ENCODE results near the gene CMTM8. TPM values are rescaled to one million over a fixed set of nuclear protein-coding genes. Genes with fewer than 3 reads are reported as not detected.

Gene CMTM8
- polyA plus RNA-seq, 4 donors = 9.9 to 13.8 (median 10.1) TPM

DNA sequence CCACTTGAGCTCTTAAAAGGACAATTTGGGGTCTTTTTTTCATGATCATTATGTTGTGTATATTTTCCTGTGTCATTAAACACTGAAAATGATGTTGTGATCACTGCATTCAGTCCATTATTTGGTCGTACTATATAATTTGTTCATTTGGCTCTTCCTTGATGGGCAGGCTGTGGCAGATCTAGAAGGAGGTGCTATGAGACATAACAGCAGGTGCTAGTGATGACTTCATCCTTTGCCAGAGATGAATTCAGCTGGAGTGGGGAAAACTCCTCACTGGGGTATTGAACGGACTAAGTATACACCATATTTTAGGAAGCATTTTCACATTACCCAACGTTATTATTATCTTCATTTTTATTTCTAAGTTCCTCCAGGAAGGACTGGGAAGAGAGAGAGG, 165.2 kb downstream of the CMTM8 start:
- DNase-seq (ENCODE audit: low read depth in 4 of 4, low spot score in 2 of 4) = no peak

- DNase-seq (ENCODE audit: low read depth in 4 of 4, low spot score in 2 of 4) = no peak
Measured at GRCh38 chr3:32404714-32405113, 166.2 kb downstream of the CMTM8 start.

GRCh38 chr3:32405155-32405554, 166.7 kb downstream of the CMTM8 start:
- DNase-seq (ENCODE audit: low read depth in 4 of 4, low spot score in 2 of 4) = no peak

GRCh38 chr3:32405711-32406323, 167.3 kb downstream of the CMTM8 start:
- DNase-seq (ENCODE audit: low read depth in 4 of 4, low spot score in 2 of 4) = no peak

DNA sequence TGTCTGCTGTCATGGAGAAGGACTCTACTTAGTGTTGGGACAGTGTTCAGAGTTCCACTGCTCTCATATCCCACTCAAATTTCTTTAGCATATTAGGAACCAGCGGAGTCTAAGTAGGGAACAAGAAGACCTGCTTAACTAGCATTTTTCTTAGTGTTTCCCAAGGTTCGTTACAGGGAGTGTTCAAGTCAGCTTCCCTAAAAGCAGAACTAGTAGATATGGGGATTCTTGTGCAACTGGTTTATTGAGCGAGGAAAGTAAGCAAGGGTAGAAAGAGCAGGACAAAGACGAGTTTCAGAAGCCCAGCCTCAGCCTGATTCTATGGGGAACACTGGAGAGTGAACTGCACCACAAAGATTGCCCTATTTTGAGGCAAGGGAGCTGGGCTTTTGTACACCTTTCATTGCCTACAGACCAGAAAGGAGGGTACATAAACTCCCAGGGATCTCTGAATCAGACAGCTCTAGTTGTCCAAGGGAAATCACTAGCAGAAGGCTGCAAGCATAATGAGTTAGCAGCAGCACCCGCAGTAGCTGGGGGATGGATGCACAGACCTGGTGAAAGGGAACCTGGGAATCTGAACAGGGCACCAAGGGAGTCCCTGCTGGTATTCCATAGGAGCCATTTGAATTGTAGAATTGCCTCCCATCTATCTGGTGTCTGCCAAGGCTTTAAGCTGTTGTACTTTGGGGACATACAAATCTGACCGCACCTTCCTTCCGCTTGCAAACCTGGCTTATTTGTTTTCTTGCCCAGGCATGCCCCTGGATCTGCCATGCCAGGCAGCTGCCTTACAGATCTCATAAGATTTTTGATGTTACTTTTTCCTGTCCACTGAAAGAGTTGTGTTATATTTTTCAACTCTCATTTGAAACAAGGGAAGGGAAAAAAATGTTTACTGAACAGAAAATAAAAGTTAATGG, 168.3 kb downstream of the CMTM8 start:
- DNase-seq (ENCODE audit: low read depth in 4 of 4, low spot score in 2 of 4) = no peak

DNA sequence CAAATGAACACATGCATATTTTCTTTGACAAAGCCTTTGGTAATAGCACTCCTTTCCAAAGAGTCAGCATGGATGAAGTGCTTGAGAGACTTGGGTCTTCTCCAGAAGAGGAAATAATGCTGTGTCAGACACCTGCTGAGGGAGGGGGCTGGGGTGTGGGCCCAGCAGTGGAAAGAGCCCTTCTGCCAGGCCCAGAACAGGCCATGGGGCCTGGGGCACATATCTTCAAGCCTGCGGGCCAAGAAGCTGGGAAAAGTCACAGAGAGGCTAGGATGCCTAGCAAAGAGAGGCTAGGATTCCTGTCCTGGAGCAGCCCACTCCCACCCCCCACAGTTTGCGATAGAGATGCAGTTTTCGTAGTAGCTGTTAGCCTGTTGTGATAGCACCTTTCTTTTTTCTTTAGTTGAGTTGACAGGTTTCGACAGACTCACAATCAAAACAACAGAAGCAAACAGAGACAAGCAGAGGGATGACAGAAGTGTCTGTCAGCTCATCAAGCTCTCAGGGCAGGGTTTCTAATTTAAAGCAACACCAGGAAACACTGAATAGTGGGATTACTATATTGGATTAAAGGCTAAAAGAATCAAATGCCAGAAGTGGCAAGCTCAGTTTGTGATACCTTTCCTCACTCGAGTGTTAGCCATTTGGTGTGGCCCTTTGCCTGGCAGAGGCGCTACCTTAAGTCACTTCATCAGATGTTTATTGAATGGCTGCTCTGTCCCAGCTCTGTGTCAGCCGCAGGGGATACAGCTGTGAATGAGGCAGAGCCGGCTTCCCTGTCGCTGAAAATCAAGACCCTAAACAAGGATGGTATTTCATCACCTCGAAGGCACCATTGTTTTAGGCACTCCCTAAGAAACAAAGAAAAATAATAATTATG, 172.1 kb downstream of the CMTM8 start:
- DNase-seq (ENCODE audit: low read depth in 4 of 4, low spot score in 2 of 4) = no peak

- DNase-seq (ENCODE audit: low read depth in 4 of 4, low spot score in 2 of 4) = no peak
Measured at GRCh38 chr3:32411442-32411841, 173.0 kb downstream of the CMTM8 start.

DNA sequence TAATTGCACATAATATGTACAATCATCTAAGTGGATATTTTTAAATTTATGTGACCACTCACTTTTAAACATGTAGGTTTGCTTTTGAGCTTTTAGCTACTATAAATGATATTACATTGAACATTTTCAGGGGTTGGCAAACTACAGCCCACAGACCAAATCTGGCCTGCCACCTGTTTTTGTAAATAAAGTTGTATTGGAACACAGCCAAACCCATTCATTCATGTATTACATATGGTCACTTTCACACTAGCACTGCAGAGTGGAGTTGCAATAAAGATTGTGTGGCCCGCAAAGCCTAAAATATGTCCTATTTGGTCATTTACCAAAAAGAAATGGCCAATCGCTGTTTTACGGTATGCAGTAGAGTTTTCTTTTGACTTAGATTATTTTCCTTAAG, 174.4 kb downstream of the CMTM8 start:
- no peak for DNase-seq (ENCODE audit: low read depth in 4 of 4, low spot score in 2 of 4)

- no peak for DNase-seq (ENCODE audit: low read depth in 4 of 4, low spot score in 2 of 4)
Measured at GRCh38 chr3:32413845-32414521, 175.5 kb downstream of the CMTM8 start.

- no peak for DNase-seq (ENCODE audit: low read depth in 4 of 4, low spot score in 2 of 4)
Measured at GRCh38 chr3:32414522-32415202, 176.2 kb downstream of the CMTM8 start.

GRCh38 chr3:32419742-32420125, 181.3 kb downstream of the CMTM8 start:
- no peak for DNase-seq (ENCODE audit: low read depth in 4 of 4, low spot score in 2 of 4)

Other genes starting within 250 kb of the CMTM8 start
- 10 to 100 TPM; 18.6 to 21.8 (median 19.7) TPM for gene GPD1L, start 132.1 kb upstream of the CMTM8 start, polyA plus RNA-seq (ENCODE audit: insufficient read length in 4 of 4)
- gene CMTM7, start 153.2 kb downstream of the CMTM8 start, polyA plus RNA-seq (ENCODE audit: insufficient read length in 4 of 4) = 10 to 100 TPM; 39.8 to 55.5 (median 47.1) TPM

Measured in left renal cortex interstitium (tissue), 4 donors.